HCT116 (cell line): ENCODE results near the gene WNT7B. TPM values are rescaled to one million over a fixed set of nuclear protein-coding genes. Genes with fewer than 3 reads are reported as not detected.

Source experiments
- ATAC-seq: fragments of 200-7000 bp; cut with Tn5 transposase; 2 replicates; pipeline ENCODE4 v1.9.1; 2020; ENCODE audit warnings: mild to moderate bottlenecking, moderate library complexity
- BruUV-seq: library from RNA; stranded (reverse); fragments of 400-500 nt; replicated peaks from 2 replicates; lab custom pipeline; 2021; lab: Mats Ljungman, UMichigan
- CTCF ChIA-PET: fragments of 300-600 bp; sonication (Branson Sonifier 250); formaldehyde crosslinking; loops from one replicate; lab custom pipeline; 2021; ENCODE audit warnings: antibody characterized with exemption; lab: Charles Lee
- POLR2A ChIA-PET: fragments of 300-600, 350-600 bp; sonication (Branson Sonifier 250); formaldehyde crosslinking; loops from one replicate; lab custom pipeline; 2021; ENCODE audit warnings: antibody characterized with exemption; lab: Charles Lee
- RAD21 ChIA-PET, 2 experiments: fragments of 300-600 bp; sonication (Branson Sonifier 250); formaldehyde crosslinking; loops; one replicate each; lab custom pipeline; 2023; ENCODE audit warnings: low total read pairs in 2 of 2; ENCODE audit not compliant: uncharacterized antibody in 2 of 2, unreplicated experiment in 2 of 2, low non-redundant PET in 1 of 2; lab: Charles Lee
- DNase-seq: peaks from one replicate; pipeline ENCODE4 v3.0.0-alpha.2; 2010; ENCODE audit warnings: low read depth, low spot score
- H2AFZ ChIP-seq: fragments of 200-600 bp; shearing (Covaris generic), sonication (generic); 2 replicates; pipeline ENCODE4 v1.6.1; 2017; ENCODE audit warnings: low read depth, mixed run types, mixed read lengths, antibody characterized with exemption, low read length; ENCODE audit not compliant: poor library complexity, severe bottlenecking
- H3K27ac ChIP-seq: 2 replicates; pipeline ENCODE4 v1.5.1; 2012; ENCODE audit warnings: low read depth, low read length
- H3K27me3 ChIP-seq: fragments of 200-600 bp; sonication (generic); 2 replicates; pipeline ENCODE4 v1.6.1; 2016; ENCODE audit warnings: mixed run types, low read length, mixed read lengths; ENCODE audit not compliant: insufficient read depth
- H3K36me3 ChIP-seq, 2 experiments: fragments of 200-500 bp in 1 of 2; fragments of 200-600 bp in 1 of 2; sonication (Bioruptor generic) in 1 of 2; sonication (generic) in 1 of 2; 2 replicates each; pipeline versions ENCODE4 v1.5.1 to v1.6.1; 2014 to 2016; ENCODE audit warnings: low read length in 2 of 2, inconsistent platforms in 1 of 2, mixed read lengths in 1 of 2, mixed run types in 1 of 2; ENCODE audit not compliant: insufficient read depth in 2 of 2, control insufficient read depth in 1 of 2
- H3K4me1 ChIP-seq, 2 experiments: fragments of 200-600 bp in 1 of 2; sonication (generic) in 1 of 2; 2 replicates each; pipeline versions ENCODE4 v1.5.1 to v1.6.1; 2012 to 2017; ENCODE audit warnings: low read length in 2 of 2, inconsistent platforms in 1 of 2, mild to moderate bottlenecking in 1 of 2, mixed read lengths in 1 of 2, mixed run types in 1 of 2, moderate library complexity in 1 of 2; ENCODE audit not compliant: insufficient read depth in 2 of 2, control insufficient read depth in 1 of 2
- H3K4me2 ChIP-seq: fragments of 200-600 bp; sonication (generic); 2 replicates; pipeline ENCODE4 v1.6.1; 2017; ENCODE audit warnings: mixed run types, low read length, mixed read lengths
- H3K4me3 ChIP-seq, 2 experiments: fragments of 200-600 bp in 1 of 2; sonication (generic) in 1 of 2; replicated peaks in 1 of 2; 2 replicates each; pipeline ENCODE4 v1.5.1; 2011 to 2016; ENCODE audit warnings: low read length in 2 of 2, control low read depth in 1 of 2, low read depth in 1 of 2, mild to moderate bottlenecking in 1 of 2, mixed read lengths in 1 of 2, mixed run types in 1 of 2
- H3K79me2 ChIP-seq: fragments of 200-600 bp; sonication (generic); 2 replicates; pipeline ENCODE4 v1.6.1; 2017; ENCODE audit warnings: mild to moderate bottlenecking, mixed run types, low read length, moderate library complexity, mixed read lengths; ENCODE audit not compliant: insufficient read depth
- H3K9ac ChIP-seq: fragments of 200-600 bp; sonication (generic); 2 replicates; pipeline ENCODE4 v1.6.1; 2016; ENCODE audit warnings: low read length, mixed read lengths
- H3K9me2 ChIP-seq: fragments of 200-600 bp; sonication (generic), shearing (Covaris generic); 2 replicates; pipeline ENCODE4 v1.6.1; 2017; ENCODE audit warnings: mixed run types, mild to moderate bottlenecking, moderate library complexity; ENCODE audit not compliant: insufficient read depth
- H3K9me3 ChIP-seq, 2 experiments: fragments of 200-500 bp in 1 of 2; fragments of 200-600 bp in 1 of 2; sonication (Bioruptor generic) in 1 of 2; sonication (generic) in 1 of 2; 2 replicates each; pipeline ENCODE4 v1.6.1; 2014 to 2017; ENCODE audit warnings: low read length in 2 of 2, mixed read lengths in 2 of 2, inconsistent platforms in 1 of 2, low read depth in 1 of 2, mild to moderate bottlenecking in 1 of 2, mixed run types in 1 of 2, moderate library complexity in 1 of 2; ENCODE audit not compliant: control insufficient read depth in 1 of 2, insufficient read depth in 1 of 2
- H4K20me1 ChIP-seq: fragments of 200-600 bp; sonication (generic), shearing (Covaris generic); 2 replicates; pipeline ENCODE4 v1.6.1; 2017; ENCODE audit warnings: mixed run types, mild to moderate bottlenecking, moderate library complexity; ENCODE audit not compliant: insufficient read depth
- CEBPB ChIP-seq: IDR thresholded peaks from 2 replicates; pipeline ENCODE4 v1.6.1; 2012; ENCODE audit warnings: low read depth
- MAX ChIP-seq: IDR thresholded peaks from 2 replicates; pipeline ENCODE4 v1.6.1; 2012
- POLR2A ChIP-seq: IDR thresholded peaks from 2 replicates; pipeline ENCODE4 v1.7.0; 2011; ENCODE audit warnings: borderline replicate concordance; ENCODE audit not compliant: insufficient read depth, insufficient read length; ENCODE audit errors: extremely low read depth
- POLR2AphosphoS5 ChIP-seq: IDR thresholded peaks from 2 replicates; pipeline ENCODE4 v1.6.1; 2011; ENCODE audit warnings: mild to moderate bottlenecking, low read depth, low read length, moderate library complexity
- YY1 ChIP-seq: IDR thresholded peaks from 2 replicates; pipeline ENCODE4 v1.6.1; 2011; ENCODE audit warnings: low read length, low read depth, moderate library complexity, mild to moderate bottlenecking; ENCODE audit not compliant: insufficient replicate concordance; ENCODE audit errors: extremely low read depth
- ZNF274 ChIP-seq: fragments of 200-500 bp; sonication (Bioruptor generic); IDR thresholded peaks from 2 replicates; pipeline ENCODE4 v1.6.1; 2014; ENCODE audit warnings: mild to moderate bottlenecking, low read depth, low read length, inconsistent platforms
- intact Hi-C: fragments of 100-400 bp; cut with micrococcal nuclease; formaldehyde crosslinking; loops from 2 replicates; pipeline ENCODE4 v1.10.0; 2022
- total RNA-seq: library from RNA; stranded (reverse); gene quantifications from one replicate; pipeline ENCODE4 v1.2.1, GENCODE V29; 2021; ENCODE audit not compliant: unreplicated experiment
- TF ChIP-seq, protein P1 (sequence below): IDR thresholded peaks from 2 replicates; pipeline ENCODE4 v1.6.1; 2012
- TF ChIP-seq, protein P2 (sequence below): IDR thresholded peaks from 2 replicates; pipeline ENCODE4 v1.6.1; 2011; ENCODE audit warnings: mild to moderate bottlenecking, low read length, moderate library complexity; ENCODE audit not compliant: insufficient replicate concordance; ENCODE audit errors: extremely low read depth

Gene WNT7B
- total RNA-seq, 1 experiment from 2014 or later = 10.5 TPM

DNA sequence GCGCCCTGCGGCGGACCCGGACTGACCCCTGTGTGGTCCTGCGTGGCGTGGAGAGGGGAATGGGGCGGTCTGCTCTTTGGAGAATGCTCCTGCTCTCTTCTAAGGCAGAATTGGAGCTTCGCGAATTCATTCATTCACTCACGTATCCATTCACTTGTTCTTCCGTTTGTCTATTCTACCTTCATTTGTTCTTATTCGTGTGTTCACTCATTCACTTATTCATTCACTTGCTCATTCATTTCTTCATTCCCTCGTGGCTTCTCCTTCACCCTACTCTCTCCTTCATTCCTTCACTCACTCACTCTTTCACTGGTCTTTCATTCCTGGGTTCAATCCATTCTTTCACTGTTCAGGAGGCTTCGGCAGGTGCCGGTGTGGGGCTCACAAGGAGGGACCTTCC lies 69.6 kb downstream of the WNT7B start:
- no peaks in the 10 kb centered on the region; the same call in 1 of the 2 replicates for H3K27me3 ChIP-seq
- POLR2A ChIA-PET = no interaction called here
- H3K9me2 ChIP-seq = no peaks in the 10 kb centered on the region
- no peak overlapping the region for H2AFZ ChIP-seq
- no peak for DNase-seq
- no peaks in the 10 kb centered on the region for H3K79me2 ChIP-seq
- BruUV-seq = no TSS peak
- H3K36me3 ChIP-seq = no peaks in the 10 kb centered on the region
- TF ChIP-seq, protein P1, sequence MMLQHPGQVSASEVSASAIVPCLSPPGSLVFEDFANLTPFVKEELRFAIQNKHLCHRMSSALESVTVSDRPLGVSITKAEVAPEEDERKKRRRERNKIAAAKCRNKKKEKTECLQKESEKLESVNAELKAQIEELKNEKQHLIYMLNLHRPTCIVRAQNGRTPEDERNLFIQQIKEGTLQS = no peak
- TF ChIP-seq POLR2AphosphoS5 (no peak), ZNF274 (no peak), YY1 (no peak), MAX (no peak), POLR2A (no peak), CEBPB (no peak)
- TF ChIP-seq, protein P2, sequence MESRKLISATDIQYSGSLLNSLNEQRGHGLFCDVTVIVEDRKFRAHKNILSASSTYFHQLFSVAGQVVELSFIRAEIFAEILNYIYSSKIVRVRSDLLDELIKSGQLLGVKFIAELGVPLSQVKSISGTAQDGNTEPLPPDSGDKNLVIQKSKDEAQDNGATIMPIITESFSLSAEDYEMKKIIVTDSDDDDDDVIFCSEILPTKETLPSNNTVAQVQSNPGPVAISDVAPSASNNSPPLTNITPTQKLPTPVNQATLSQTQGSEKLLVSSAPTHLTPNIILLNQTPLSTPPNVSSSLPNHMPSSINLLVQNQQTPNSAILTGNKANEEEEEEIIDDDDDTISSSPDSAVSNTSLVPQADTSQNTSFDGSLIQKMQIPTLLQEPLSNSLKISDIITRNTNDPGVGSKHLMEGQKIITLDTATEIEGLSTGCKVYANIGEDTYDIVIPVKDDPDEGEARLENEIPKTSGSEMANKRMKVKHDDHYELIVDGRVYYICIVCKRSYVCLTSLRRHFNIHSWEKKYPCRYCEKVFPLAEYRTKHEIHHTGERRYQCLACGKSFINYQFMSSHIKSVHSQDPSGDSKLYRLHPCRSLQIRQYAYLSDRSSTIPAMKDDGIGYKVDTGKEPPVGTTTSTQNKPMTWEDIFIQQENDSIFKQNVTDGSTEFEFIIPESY = no peak
- no peak for ATAC-seq
- H3K27ac ChIP-seq = no peak overlapping the region
- no peaks in the 10 kb centered on the region for H4K20me1 ChIP-seq
- H3K9ac ChIP-seq = no peak overlapping the region
- CTCF ChIA-PET = no interaction called here
- no peak overlapping the region for H3K4me2 ChIP-seq
- peaks cover 9 to 12% of the 10 kb centered on the region in 2 experiments for H3K4me1 ChIP-seq
- intact Hi-C loops = no loop called here
- RAD21 ChIA-PET = no interaction called here
- H3K4me3 ChIP-seq = no peak overlapping the region
- no peaks in the 10 kb centered on the region for H3K9me3 ChIP-seq
